Measurements from ENCODE around the gene MALRD1. TPM values are rescaled to one million over a fixed set of nuclear protein-coding genes. Genes with fewer than 3 reads are reported as not detected.

MALRD1 gene
- total RNA-seq, 1 donor from 2014 or later, result 2.3 TPM

- no peak for DNase-seq (ENCODE audit: low spot score)
Measured at GRCh38 chr10:19782430-19783089, 734.0 kb downstream of the MALRD1 start.

- no peak for DNase-seq (ENCODE audit: low spot score)
Measured at GRCh38 chr10:19783721-19784120, 735.1 kb downstream of the MALRD1 start.
